Measurements from ENCODE around the gene PTPRK.

The PTPRK gene

GRCh38 chr6:128519132-128519930 lies 1.1 kb downstream of the PTPRK start:
- no peak overlapping the region for H3K9ac ChIP-seq (ENCODE audit: low read length)
- no peaks in the 10 kb centered on the region for H4K20me1 ChIP-seq (ENCODE audit: insufficient read depth, low read length)
- H3K9me3 ChIP-seq (ENCODE audit: low read length): no peaks in the 10 kb centered on the region
- H3F3A ChIP-seq (ENCODE audit: insufficient read depth, low read length): no peaks in the 10 kb centered on the region
- no peaks in the 10 kb centered on the region for H3K27me3 ChIP-seq (ENCODE audit: insufficient read depth, low read length)
- H3K9me2 ChIP-seq (ENCODE audit: low read depth, low read length): no peaks in the 10 kb centered on the region
- no peaks in the 10 kb centered on the region for H3K79me2 ChIP-seq (ENCODE audit: insufficient read depth, low read length)
- no peak overlapping the region for H3K27ac ChIP-seq (ENCODE audit: low read depth, low read length, poor library complexity, severe bottlenecking)
- no peak for TF ChIP-seq EZH2 (IDR thresholded peaks at IDR 0.05; ENCODE audit: borderline replicate concordance, low read length)
- TF ChIP-seq CTCF (IDR thresholded peaks at IDR 0.05; ENCODE audit: low read length): no peak
- H3K4me2 ChIP-seq (ENCODE audit: low read length): no peak overlapping the region
- H3K36me3 ChIP-seq (ENCODE audit: insufficient read depth, low read length): no peaks in the 10 kb centered on the region
- no peak overlapping the region for H3K4me3 ChIP-seq (ENCODE audit: low read depth, low read length, poor library complexity, severe bottlenecking)
- H2AFZ ChIP-seq (ENCODE audit: low read length): no peak overlapping the region
- H3K4me1 ChIP-seq (ENCODE audit: insufficient read depth, low read length, severe bottlenecking): no peaks in the 10 kb centered on the region

- H4K20me1 ChIP-seq (ENCODE audit: insufficient read depth, low read length): no peaks in the 10 kb centered on the region
- no peaks in the 10 kb centered on the region for H3K4me1 ChIP-seq (ENCODE audit: insufficient read depth, low read length, severe bottlenecking)
- H3K79me2 ChIP-seq (ENCODE audit: insufficient read depth, low read length): no peaks in the 10 kb centered on the region
- no peaks in the 10 kb centered on the region for H3K9me2 ChIP-seq (ENCODE audit: low read depth, low read length)
- H3K9me3 ChIP-seq (ENCODE audit: low read length): no peaks in the 10 kb centered on the region
- no peak overlapping the region for H2AFZ ChIP-seq (ENCODE audit: low read length)
- no peak overlapping the region for H3K4me2 ChIP-seq (ENCODE audit: low read length)
- no peaks in the 10 kb centered on the region for H3K36me3 ChIP-seq (ENCODE audit: insufficient read depth, low read length)
- H3K27ac ChIP-seq (ENCODE audit: low read depth, low read length, poor library complexity, severe bottlenecking): no peak overlapping the region
- no peaks in the 10 kb centered on the region for H3F3A ChIP-seq (ENCODE audit: insufficient read depth, low read length)
- H3K9ac ChIP-seq (ENCODE audit: low read length): no peak overlapping the region
- TF ChIP-seq CTCF (IDR thresholded peaks at IDR 0.05; ENCODE audit: low read length) (no peak), EZH2 (IDR thresholded peaks at IDR 0.05; ENCODE audit: borderline replicate concordance, low read length) (no peak)
- H3K27me3 ChIP-seq (ENCODE audit: insufficient read depth, low read length): no peaks in the 10 kb centered on the region
- no peak overlapping the region for H3K4me3 ChIP-seq (ENCODE audit: low read depth, low read length, poor library complexity, severe bottlenecking)
Measured at GRCh38 chr6:128518434-128519131, 1.8 kb downstream of the PTPRK start.

- Histone ChIP-seq H3K9me3 (ENCODE audit: low read length) (no peaks in the 10 kb centered on the region), H2AFZ (ENCODE audit: low read length) (no peak overlapping the region), H3F3A (ENCODE audit: insufficient read depth, low read length) (no peaks in the 10 kb centered on the region), H3K27ac (ENCODE audit: low read depth, low read length, poor library complexity, severe bottlenecking) (no peak overlapping the region), H3K36me3 (ENCODE audit: insufficient read depth, low read length) (no peaks in the 10 kb centered on the region), H3K9me2 (ENCODE audit: low read depth, low read length) (no peaks in the 10 kb centered on the region), H3K4me2 (ENCODE audit: low read length) (no peak overlapping the region), H3K27me3 (ENCODE audit: insufficient read depth, low read length) (no peaks in the 10 kb centered on the region), H3K9ac (ENCODE audit: low read length) (no peak overlapping the region), H3K4me1 (ENCODE audit: insufficient read depth, low read length, severe bottlenecking) (no peaks in the 10 kb centered on the region), H4K20me1 (ENCODE audit: insufficient read depth, low read length) (no peaks in the 10 kb centered on the region), H3K4me3 (ENCODE audit: low read depth, low read length, poor library complexity, severe bottlenecking) (no peak overlapping the region), H3K79me2 (ENCODE audit: insufficient read depth, low read length) (no peaks in the 10 kb centered on the region)
- no peak for TF ChIP-seq CTCF (IDR thresholded peaks at IDR 0.05; ENCODE audit: low read length)
- no peak for TF ChIP-seq EZH2 (IDR thresholded peaks at IDR 0.05; ENCODE audit: borderline replicate concordance, low read length)
Measured at GRCh38 chr6:128517124-128517523, 3.3 kb downstream of the PTPRK start.
